Raji (cell line): Measurements from ENCODE around the gene SSU72.

ENCODE experiments used
- POLR2A ChIP-seq: IDR thresholded peaks from 2 replicates; pipeline ENCODE4 v1.6.1; 2011; ENCODE audit warnings: low read depth, low read length, control low read depth; ENCODE audit not compliant: insufficient read depth

The SSU72 gene

GRCh38 chr1:1591452-1591851, 16.8 kb upstream of the SSU72 start:
- TF ChIP-seq POLR2A: no peak

DNA sequence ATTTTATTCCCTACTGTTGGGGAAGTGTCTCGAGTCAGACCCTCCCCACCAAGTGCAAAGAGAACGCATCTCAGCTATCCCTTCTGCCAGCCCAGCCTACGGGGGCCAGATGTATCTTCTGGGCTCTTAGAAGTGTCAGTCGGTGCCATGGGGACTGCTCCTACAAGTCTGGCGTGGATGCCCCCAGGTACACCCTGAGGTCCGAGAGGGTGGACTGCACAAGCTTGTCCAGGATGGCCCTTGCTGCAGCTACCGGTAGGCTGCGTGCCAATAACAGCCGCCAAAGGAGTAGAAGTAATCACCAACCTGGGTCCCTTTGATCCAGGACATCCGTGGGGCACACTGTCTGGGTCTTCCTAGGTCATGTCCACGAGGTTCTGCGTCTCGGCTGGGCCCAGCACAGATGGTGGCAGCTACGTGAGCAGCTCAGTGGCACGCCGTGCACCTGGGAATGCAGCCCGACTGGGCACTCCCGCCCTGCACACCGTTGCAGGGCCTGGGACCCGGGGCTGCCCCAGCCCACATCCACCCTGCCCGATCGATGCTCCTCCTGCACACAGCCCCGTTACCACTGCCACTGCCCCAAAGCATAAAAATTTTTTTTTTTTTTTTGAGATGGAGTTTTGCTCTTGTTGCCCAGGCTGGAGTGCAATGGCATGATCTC, 8.8 kb upstream of the SSU72 start:
- no peak for TF ChIP-seq POLR2A

DNA sequence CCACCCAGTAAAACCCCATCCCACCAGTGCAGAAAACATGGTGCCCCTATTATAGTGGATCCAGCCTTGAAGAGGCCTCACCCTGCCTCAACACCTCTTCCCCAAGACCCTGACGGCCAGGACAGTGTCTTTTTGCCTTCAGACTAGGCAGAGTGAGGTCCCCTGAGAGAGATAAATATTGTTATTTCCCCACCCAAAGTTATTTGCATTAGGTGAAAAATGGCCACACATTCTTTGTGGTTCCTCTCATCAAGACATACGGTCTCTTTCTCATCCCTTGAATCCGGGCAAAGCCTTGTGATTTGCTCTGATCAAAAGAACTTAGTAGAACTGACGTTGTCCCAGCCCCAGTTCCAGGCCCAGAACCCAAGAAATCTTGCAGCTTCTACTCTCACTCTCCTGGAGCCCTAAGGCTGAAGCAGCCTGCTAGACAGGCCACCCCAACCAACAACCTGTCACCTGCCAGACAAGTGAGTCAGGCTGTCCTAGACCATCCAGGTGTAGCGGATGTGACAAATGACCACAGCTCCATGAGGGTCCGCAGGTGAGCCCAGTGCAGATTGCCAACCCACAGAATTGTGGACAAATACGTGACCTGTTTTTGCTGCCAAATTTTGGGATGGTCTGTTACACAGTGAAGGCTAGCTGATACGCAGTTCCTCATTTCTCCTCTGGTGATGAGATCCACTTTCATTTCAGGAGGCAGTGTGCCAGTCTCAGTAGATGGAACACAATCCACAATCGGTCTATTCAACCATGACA, 8.1 kb upstream of the SSU72 start:
- TF ChIP-seq POLR2A: no peak

DNA sequence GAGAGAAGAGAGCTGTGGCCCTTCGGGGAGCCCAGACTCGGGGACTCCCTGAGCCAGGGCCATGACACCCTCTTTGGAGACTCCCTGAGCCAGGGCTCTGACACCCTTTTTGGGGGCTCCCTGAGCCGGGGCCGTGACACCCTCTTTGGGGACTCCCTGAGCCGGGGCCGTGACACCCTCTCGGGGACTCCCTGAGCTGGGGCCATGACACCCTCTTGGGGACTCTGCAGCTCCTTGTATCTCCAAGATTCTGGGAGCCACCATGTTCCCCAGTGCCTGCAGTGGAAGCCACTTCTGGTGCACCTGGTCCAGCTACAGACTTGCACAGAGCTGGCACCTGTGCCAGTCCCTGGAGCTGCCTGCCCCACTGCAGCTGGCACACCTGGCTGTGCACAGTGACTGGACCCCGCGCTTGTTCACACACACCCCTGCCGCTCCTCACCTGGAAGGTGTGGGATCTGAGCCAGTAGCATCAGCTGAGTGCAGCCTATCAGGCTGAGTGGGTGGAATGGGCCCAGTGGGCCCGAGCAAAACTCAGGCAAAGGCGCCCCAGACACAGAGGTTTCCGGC, 3.8 kb upstream of the SSU72 start:
- TF ChIP-seq POLR2A: no peak

DNA sequence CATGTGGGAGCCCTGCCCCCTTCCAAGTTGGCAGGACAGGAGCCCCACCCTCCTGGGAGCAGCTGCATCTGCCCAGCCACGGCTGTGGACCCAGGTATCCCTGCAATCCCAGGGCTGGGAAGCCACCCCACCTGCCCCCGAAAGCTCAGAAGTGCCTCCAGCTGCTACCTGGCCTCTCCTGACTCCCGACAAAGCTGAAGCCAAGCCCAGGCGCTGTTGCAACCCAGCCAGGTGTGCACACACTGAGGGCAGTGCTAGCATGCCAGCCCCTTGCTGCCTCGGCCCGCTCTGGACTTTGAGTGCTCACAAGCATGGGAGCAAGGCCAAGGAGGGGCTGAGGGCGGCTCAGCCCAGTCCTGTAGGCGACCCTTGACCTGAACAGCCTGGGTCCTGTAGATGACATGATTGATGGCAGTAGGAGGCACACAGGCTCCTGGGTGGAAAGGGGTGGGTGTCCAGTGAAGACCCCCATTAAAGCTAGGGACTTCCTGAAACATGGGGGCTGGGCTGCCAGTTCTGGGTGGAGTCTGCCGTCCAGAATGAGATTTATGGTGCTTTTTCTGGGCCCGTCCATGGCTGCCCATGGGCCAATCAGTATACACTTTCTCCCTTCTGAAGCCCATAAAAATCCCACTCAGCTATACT, 2.8 kb upstream of the SSU72 start:
- no peak for TF ChIP-seq POLR2A

- TF ChIP-seq POLR2A: no peak
These were observed 581 bp downstream of the SSU72 start for GRCh38 chr1:1573843-1574720.

- no peak for TF ChIP-seq POLR2A
These were observed 5.3 kb downstream of the SSU72 start for GRCh38 chr1:1569341-1569740.

- no peak for TF ChIP-seq POLR2A
These were observed 6.8 kb downstream of the SSU72 start for GRCh38 chr1:1567891-1568291.

DNA sequence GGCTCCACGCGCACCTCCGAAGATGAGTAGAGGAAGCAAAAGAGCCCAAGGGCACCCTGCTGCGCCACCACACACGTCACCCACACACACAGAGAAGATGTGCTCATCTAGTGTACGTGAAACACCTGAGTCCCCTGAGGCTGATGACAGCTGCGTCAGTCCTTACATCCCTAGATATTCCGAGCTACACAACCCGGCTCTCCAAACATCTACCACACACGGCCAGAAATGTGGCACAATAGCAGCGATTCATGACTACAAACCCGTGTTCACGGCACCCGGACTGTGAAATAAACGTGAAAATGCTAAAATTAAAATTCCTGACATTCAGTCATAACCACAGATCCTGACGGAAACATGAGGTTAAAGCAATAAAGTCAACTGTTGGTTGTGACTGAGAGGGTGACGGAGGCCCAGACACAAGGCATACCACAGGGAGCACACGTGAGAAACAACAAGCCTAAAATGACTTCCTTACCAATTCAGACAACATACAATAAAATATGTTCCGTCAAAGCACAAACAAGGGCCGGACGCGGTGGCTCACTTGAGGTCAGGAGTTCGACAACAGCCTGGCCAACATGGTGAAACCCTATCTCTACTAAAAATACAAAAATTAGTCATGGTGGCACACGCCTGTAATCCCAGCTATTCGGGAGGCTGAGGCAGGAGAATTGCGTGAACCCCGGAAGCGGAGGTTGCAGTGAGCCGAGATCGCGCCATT, 7.3 kb downstream of the SSU72 start:
- TF ChIP-seq POLR2A: no peak

GRCh38 chr1:1565340-1565739, 9.3 kb downstream of the SSU72 start:
- TF ChIP-seq POLR2A: no peak

DNA sequence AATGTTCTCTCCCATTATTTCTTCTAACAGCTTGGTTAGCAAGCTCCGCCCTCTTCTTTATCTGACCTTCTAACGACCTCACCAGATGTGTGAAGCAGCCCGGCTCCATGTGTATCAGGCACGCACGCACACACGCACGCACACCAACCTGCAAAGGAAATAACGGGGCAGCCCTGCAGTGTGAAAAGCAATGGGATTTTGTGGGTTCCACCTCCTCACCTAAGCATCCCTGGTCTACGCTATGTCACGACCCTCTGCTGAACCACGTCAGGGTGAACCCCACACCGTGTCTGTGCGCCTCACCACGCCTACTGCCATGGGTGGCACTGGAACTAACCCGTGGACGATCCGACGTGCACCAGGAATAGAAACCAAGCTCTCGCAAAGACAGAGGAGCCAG, 10.4 kb downstream of the SSU72 start:
- TF ChIP-seq POLR2A: no peak

DNA sequence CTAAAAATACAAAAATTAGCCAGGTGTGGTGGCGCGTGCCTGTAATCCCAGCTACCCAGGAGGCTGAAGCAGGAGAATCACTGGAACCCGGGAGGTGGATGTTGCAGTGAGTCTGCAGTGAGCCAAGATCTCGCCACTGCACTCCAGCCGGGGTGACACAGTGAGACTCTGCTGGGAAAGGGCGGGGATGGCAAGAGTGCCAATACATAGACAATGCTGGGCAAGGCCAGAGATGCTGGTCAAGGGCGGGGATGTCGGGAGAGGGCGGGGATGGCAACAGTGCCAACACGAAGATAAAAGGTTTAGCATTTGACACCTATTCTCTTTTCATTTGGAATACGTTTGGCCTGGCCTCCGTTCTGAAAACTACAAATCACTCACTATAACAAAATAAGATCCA, 11.0 kb downstream of the SSU72 start:
- no peak for TF ChIP-seq POLR2A

GRCh38 chr1:1562556-1563195, 12.0 kb downstream of the SSU72 start:
- TF ChIP-seq POLR2A: no peak
